GM18517 (cell line): ENCODE results near the gene MGST2.
"Not testable (repeated sequence)": the region's sequence is repeated elsewhere in the genome, so short reads cannot be mapped to it uniquely, and the experiment has no call there.

ENCODE experiments used
- ATAC-seq: cut with Tn5 transposase; IDR thresholded peaks from one replicate; pipeline ENCODE4 v1.9.1; 2021; ENCODE audit warnings: mild to moderate bottlenecking, moderate library complexity; ENCODE audit not compliant: unreplicated experiment

MGST2 gene

DNA sequence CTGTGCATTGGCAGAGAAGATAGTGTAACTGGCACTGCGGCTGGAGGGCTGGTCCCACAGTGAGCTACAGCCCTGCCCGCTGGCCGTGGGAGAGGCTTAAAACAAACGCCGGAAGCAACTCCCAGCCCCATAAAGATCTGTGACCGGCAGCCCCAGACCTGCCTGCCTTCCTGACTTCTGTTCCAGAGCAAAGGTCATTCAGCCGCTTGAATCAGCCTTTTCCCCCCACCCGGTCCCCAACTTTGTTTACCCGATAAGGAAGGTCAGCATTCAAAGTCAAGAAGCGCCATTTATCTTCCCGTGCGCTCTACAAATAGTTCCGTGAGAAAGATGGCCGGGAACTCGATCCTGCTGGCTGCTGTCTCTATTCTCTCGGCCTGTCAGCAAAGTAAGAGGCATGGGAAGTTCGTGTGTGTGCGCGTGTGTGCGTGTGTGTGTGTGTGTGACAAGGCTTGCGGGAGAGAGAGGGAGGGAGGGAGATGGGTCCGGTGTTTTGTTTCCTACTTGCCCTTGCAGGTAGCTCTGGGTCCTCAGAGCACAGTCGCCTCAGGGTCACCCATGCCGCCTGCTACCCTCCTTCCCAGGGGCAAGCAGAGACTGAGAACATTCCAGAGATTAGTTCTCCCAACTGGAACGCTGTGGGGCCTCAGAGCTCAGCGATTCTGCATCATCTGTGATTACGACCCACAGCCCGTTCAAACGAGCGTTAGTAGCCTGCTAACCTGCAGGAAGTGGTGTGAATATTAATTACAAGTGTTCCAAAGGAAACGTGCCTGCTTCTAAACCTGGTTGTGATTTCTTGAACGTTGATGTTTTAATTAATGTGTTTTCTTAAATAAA is at the start of gene MGST2:
TSS of gene MGST2 (plus strand) at position 130 of the 840 bp plus-strand sequence. CDS start at position 331, 201 bp downstream.
- peak; percentile 73 for ATAC-seq

DNA sequence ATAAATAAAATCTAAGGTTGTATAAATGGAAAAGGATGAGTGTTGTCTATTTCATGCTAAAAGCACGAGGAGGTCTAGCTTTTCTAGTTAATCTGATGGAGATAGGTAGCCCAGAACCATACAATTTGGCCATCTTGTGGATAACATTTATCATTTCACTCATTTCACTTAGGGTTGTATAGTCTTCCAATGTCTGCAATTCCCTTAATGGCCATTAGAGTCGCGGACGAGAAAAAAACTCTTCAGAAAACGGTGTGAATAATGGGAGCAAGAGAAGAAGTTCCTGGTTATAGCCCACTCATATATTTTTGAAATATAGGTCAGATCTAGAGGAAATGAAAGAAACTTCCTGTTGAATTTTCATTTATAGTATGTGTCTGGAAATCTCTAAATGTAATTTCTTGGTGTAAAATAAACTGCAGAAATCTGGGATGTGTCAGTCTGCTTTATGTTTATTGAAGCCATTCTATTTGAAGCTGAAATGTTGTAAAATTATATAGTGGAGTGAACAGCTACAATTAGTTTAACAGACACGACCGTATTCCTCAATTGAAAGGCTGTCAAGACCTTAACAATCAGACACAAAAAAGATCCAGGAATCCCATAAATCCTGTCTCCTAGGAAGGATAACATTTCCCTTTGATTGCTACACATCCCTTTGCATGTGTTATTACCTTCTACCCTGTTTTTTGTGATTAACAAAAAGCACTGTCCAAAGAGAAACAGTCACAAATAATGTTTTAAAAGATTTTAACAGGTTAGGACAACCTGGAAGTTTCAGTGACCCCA is 47.7 kb upstream of the MGST2 start:
- ATAC-seq, result no peak

- ATAC-seq, result no peak
These were observed 46.0 kb upstream of the MGST2 start for GRCh38 chr4:139619644-139620043.

GRCh38 chr4:139622901-139623381 is 42.7 kb upstream of the MGST2 start:
- no peak for ATAC-seq

DNA sequence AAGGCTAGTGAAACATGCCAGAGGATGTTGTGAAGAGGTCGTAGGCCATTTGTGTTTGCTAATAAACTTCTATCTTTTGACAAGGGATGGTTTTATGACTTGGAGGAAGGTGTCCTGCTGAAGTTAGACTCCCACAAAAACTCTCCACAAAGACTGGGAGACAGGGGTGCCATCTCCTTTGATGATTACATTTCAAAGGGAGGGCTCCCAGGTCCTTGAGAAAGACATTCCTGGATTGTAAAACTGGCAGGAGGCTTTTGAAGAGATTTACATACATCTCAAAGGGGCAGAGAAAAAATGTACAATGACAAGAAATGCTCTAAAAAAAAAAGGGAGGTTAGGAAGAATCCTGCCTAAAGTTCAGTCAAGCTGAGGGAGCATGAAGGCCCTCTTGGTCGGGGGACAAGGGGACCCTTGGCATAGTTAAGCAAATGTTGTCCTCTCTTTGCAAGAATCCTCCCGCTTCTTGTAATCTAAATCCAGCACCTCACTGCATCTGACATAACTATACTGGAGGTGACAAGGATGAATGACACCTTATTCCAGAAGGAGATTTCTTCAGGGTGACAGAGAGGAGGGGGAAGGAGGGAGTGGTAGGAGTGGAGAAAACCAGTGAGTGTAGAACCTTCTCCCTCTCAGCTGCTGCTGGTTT is 41.1 kb upstream of the MGST2 start:
- no peak for ATAC-seq

DNA sequence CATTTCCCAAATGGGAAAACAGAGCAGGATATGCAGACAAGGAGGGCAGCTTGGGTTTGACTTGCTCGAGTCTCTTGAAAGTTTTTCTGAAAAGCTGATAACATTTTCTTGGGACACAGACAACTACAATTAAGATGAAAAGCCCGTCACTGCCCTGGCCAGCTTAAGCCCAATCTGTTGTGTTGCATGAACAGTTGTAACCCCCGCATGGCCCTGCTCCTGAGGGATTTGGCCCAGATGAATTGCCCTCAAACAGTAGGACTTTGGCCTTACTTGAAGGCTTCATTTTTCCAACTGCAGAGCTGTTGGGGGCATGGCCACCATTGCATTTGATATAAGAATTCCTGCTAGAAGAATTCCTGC is 40.5 kb upstream of the MGST2 start:
- ATAC-seq, result no peak

DNA sequence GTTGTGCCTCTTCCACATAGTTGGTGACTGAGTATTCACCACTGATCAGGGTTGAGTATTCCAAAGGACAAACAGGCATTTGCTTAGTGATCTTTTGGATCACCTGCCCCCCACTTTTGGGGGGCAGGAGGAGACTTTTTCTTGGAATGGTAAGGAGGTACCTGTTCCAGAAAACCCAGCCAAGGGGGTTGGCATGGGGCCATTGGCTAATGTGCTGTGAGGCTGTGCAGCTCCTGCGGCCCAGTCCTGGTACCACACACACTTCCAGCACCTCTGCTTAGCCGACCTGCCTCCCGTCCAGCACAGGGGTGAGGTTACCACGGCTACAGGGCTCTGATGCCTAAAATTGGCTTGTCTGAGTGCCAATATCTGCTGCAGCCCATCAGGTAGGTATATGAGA is 40.1 kb upstream of the MGST2 start:
- ATAC-seq, result no peak

DNA sequence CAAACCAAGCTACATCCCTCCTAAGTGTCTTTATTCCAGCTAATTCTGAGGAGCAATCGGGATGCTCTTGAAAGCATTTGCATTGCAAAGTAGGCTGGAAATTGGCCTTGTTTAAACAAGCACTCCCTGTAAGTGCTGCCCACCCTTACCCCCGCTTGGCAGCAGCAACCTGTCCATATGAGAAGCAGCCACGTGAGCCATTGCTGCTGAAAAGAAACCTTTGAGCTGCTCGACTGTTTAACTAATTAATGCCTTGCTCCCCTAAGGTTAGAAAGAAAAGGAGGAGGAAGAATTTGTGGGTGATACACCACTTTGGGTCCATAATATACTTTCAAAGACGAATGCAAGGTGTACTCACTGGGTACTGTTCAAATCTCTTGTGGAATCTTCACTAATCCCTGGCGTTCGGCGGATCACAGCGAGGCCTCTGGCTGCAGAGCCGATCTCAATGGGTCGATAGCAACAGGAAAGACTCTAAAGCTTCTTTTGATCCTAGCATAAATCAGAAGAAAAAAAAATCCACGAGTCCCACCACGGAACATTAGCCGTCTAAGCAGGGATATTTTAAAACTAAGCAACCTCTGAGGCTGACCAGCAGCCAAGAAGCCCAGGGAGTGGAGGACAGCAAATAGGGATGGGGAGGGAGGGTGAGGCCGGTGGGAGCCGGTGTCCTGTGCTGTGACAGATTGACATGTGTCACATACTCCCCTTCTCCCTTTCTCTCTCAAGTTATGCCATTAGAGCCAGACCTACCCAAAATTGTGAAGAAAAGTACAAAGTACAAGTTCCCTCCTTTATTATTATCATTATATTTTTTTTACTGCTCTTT is 37.2 kb upstream of the MGST2 start:
- ATAC-seq, result no peak

GRCh38 chr4:139629436-139630125 is 36.0 kb upstream of the MGST2 start:
- no peak for ATAC-seq

DNA sequence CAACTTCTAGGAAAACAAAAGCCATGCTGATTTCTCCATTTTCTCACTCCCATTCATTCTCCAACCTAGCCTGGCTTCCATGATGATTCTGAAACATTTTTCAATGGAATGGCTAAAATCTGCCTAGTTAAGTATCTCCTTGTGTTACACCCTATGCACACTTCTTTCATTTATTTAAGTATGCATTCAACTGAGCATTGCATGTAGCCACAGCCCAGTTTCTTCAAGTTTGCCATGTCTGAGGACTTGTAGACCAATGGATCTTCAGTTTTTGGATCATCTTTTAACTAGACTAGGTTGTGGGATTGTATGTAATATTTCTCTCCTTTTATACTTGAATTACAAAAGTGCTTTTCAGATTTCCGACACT is 35.5 kb upstream of the MGST2 start:
- ATAC-seq, result no peak

- no peak for ATAC-seq
These were observed 34.6 kb upstream of the MGST2 start for GRCh38 chr4:139630991-139631390.

DNA sequence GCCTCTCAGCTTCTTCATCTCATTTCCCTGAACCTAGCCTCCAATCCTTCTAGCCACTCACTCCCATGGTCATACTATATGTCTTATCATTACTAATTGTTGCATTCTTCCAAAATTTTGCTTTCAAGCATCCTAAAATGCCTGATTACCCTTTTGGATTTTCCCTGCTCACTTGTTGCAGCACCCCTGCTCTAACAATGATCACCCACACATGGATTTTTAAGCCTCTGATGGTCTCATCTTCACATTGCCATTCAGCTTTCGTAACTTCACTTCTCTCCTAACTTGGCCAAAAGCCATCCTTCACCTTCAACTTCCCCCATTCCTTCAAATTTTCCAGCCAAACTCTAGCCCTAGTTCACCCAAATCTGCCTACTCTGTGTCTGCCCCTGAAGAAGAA is 33.8 kb upstream of the MGST2 start:
- ATAC-seq, result no peak

DNA sequence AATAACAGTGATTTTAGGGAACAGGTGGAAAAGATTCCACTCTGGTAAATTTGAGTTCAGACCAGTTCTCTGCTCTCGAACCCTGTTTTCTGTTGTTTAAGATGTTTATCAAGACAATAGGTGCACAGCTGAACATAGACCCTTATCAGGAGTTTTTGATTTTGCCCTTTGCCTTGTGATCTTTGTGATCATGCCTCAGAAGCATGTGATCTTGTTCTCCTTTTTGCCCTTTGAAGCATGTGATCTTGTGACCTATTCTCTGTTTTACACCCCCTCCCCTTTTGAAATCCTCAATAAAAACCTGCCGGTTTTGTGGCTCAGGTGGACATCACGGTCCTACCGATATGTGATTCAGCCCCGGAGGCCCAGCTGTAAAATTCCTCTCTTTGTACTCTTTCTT is 32.9 kb upstream of the MGST2 start:
- not testable (repeated sequence) for ATAC-seq

GRCh38 chr4:139633195-139633594 is 32.4 kb upstream of the MGST2 start:
- ATAC-seq, result no peak

- no peak for ATAC-seq
These were observed 32.0 kb upstream of the MGST2 start for GRCh38 chr4:139633661-139634060.

DNA sequence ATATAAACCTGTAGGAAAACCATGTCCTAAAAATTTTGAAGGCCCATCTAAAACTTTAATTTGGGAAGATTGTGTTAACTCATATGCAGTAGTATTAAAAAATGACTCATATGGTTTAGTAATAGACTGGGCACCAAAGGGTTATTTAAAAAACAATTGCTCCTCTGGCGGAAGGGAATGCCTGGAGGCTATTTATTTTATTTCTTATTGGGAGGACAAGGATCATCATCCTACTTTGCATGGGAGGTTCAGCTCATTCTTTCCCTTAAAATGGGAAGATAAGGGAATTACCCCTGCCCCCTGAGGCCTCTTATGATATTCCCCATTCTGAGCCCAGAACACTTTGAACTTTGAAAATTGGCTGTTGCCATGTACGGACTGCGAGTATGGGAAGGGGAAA is 29.7 kb upstream of the MGST2 start:
- ATAC-seq, result no peak

GRCh38 chr4:139638306-139638705 is 27.3 kb upstream of the MGST2 start:
- ATAC-seq, result not testable (repeated sequence)

DNA sequence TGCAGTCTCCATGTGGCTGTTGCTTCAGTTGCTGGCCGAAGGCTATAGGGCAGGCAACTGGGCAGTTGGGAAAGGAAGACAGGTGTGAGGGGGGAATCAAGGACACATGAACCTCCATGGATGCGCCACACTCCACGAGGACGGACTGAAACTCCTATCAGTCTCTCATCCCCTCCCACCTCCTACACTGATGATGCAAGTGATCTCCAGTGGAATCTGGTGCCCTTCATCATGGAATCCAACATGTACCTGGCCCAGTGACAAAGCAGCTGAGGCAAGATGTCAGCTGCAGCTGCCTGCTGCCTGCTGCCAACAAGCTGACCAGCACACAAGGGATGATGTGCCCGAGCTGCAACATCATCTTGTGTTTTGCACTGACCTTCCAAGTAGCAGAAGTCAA is 26.0 kb upstream of the MGST2 start:
- no peak for ATAC-seq

GRCh38 chr4:139641218-139641617 is 24.4 kb upstream of the MGST2 start:
- no peak for ATAC-seq

- ATAC-seq, result no peak
These were observed 23.3 kb upstream of the MGST2 start for GRCh38 chr4:139642364-139642763.
